Measurements from ENCODE around the gene SUPT6H. TPM values are rescaled to one million over a fixed set of nuclear protein-coding genes. Genes with fewer than 3 reads are reported as not detected.
A peak's percentile ranks its signal among the peaks of the same experiment; 100 is the strongest.

The SUPT6H gene
- total RNA-seq, 1 experiment from 2014 or later, result 63.3 TPM

GRCh38 chr17:28743243-28744103 is 81.5 kb downstream of the SUPT6H start, which contains the start of gene TRAF4:
Gene TRAF4, plus strand, starts transcription at chr17:28744011. Its CDS starts 102 bp downstream, at chr17:28744113.
- TF ChIP-seq CTCF (conservative IDR thresholded peaks at IDR 0.05), result peak; percentile 3; the same call in 1 of the 2 replicates
- TF ChIP-seq EZH2 (IDR thresholded peaks at IDR 0.05; ENCODE audit: low read depth), result no peak
- Histone ChIP-seq H3K9me2 (ENCODE audit: insufficient read depth) (no peaks in the 10 kb centered on the region), H4K20me1 (ENCODE audit: insufficient read depth) (peaks cover 14% of the 10 kb centered on the region; the same call in 1 of the 2 replicates), H2AFZ (peak within 1 kb of the TSS; percentile 79; the same call in 1 of the 2 replicates), H3K4me1 (replicated peaks; ENCODE audit: insufficient read depth) (peaks cover 42% of the 10 kb centered on the region), H3K79me2 (ENCODE audit: low read depth) (peaks cover 40% of the 10 kb centered on the region), H3K9me3 (ENCODE audit: insufficient read depth, low read depth) (no peaks in the 10 kb centered on the region; the same call in 1 of the 2 replicates), H3K4me3 (peak within 1 kb of the TSS; percentile 97), H3K4me2 (peak within 1 kb of the TSS; percentile 90), H3K27ac (peak within 1 kb of the TSS; percentile 96), H3K27me3 (ENCODE audit: insufficient read depth, low read depth) (no peaks in the 10 kb centered on the region), H3F3A (ENCODE audit: insufficient read depth, low read depth) (peaks cover 62% of the 10 kb centered on the region), H3K36me3 (ENCODE audit: low read depth) (peaks cover 12% of the 10 kb centered on the region)
- BruUV-seq (replicated peaks), result TSS peak; percentile 51
- intact Hi-C loops (cut with micrococcal nuclease; ENCODE audit: unreplicated experiment), result loop anchor here (1.0 kb wide), 2 partner anchors 8 to 15 kb away; partner anchors contain the start of gene NEK8
- DNase-seq, result peak; percentile 94
- CTCF ChIA-PET, result interaction anchor here (0.5 to 2.2 kb wide), 4 partner anchors 8 to 206 kb away, joined by 3 to 28 read pairs (median 4); partner anchors contain the start of genes NEK8 and TLCD1
- POLR2A ChIA-PET (ENCODE audit: unreplicated experiment), result interaction anchor here (0.5 to 1.4 kb wide), 8 partner anchors 11 to 165 kb away, joined by 3 to 75 read pairs (median 6); partner anchors contain the start of genes NEK8, RPL23A and TLCD1

GRCh38 chr17:28744104-28744971 is 82.3 kb downstream of the SUPT6H start:
- H3F3A ChIP-seq (ENCODE audit: insufficient read depth, low read depth), result peaks cover 69% of the 10 kb centered on the region
- H3K4me2 ChIP-seq, result peak overlapping the region; percentile 90
- POLR2A ChIA-PET (ENCODE audit: unreplicated experiment), result interaction anchor here (0.8 to 1.4 kb wide), 3 partner anchors 17 to 25 kb away, joined by 5 to 75 read pairs (median 9); partner anchors contain the start of genes NEK8, RPL23A and TLCD1
- no TSS peak for BruUV-seq (replicated peaks)
- peaks cover 23% of the 10 kb centered on the region; the same call in 1 of the 2 replicates for H4K20me1 ChIP-seq (ENCODE audit: insufficient read depth)
- DNase-seq, result peak; percentile 35 to 53
- intact Hi-C loops (cut with micrococcal nuclease; ENCODE audit: unreplicated experiment), result no loop called here
- CTCF ChIA-PET, result interaction anchor here (2.2 kb wide), 1 partner anchor 17 kb away, joined by 28 read pairs; the partner anchor contains the start of genes NEK8 and TLCD1
- no peaks in the 10 kb centered on the region; the same call in 1 of the 2 replicates for H3K9me3 ChIP-seq (ENCODE audit: insufficient read depth, low read depth)
- peaks cover 15% of the 10 kb centered on the region for H3K36me3 ChIP-seq (ENCODE audit: low read depth)
- no peaks in the 10 kb centered on the region for H3K9me2 ChIP-seq (ENCODE audit: insufficient read depth)
- peaks cover 48% of the 10 kb centered on the region for H3K4me1 ChIP-seq (replicated peaks; ENCODE audit: insufficient read depth)
- no peak overlapping the region for H2AFZ ChIP-seq
- H3K27ac ChIP-seq, result peak overlapping the region; percentile 96
- TF ChIP-seq CTCF (conservative IDR thresholded peaks at IDR 0.05) (0 out of 2 replicates have a peak, but pooled peaks have one; percentile 8), EZH2 (IDR thresholded peaks at IDR 0.05; ENCODE audit: low read depth) (no peak)
- peak overlapping the region; percentile 97 for H3K4me3 ChIP-seq
- peaks cover 48% of the 10 kb centered on the region for H3K79me2 ChIP-seq (ENCODE audit: low read depth)
- H3K27me3 ChIP-seq (ENCODE audit: insufficient read depth, low read depth), result no peaks in the 10 kb centered on the region
